ENCODE data around the gene ORAI2.

Gene ORAI2

GRCh38 chr7:102418592-102418991, 14.8 kb upstream of the ORAI2 start:
- CTCF ChIA-PET, result interaction anchor here (0.9 to 4.5 kb wide), 6 partner anchors 10 to 49 kb away, joined by 3 to 34 read pairs (median 3); no protein-coding TSS in a partner anchor
- DNase-seq (ENCODE audit: extremely low spot score), result no peak
- POLR2A ChIA-PET, result no interaction called here
- TF ChIP-seq CTCF (IDR thresholded peaks at IDR 0.05; ENCODE audit: control extremely low read depth, extremely low read depth, low read depth, missing control alignments), result no peak

- POLR2A ChIA-PET, result no interaction called here
- no peak for DNase-seq (ENCODE audit: extremely low spot score)
- CTCF ChIA-PET, result interaction anchor here (1.2 to 1.8 kb wide), 2 partner anchors 9 to 14 kb away, joined by 4 to 8 read pairs; no protein-coding TSS in a partner anchor
- no peak for TF ChIP-seq CTCF (IDR thresholded peaks at IDR 0.05; ENCODE audit: control extremely low read depth, extremely low read depth, low read depth, missing control alignments)
Measured at GRCh38 chr7:102421706-102422240, 11.6 kb upstream of the ORAI2 start.

GRCh38 chr7:102424129-102424551, 9.2 kb upstream of the ORAI2 start:
- no peak for TF ChIP-seq CTCF (IDR thresholded peaks at IDR 0.05; ENCODE audit: control extremely low read depth, extremely low read depth, low read depth, missing control alignments)
- CTCF ChIA-PET, result interaction anchor here (0.9 to 3.7 kb wide), 7 partner anchors 9 to 43 kb away, joined by 3 to 19 read pairs (median 7); partner anchors contain the start of genes ALKBH4 and LRWD1
- POLR2A ChIA-PET, result interaction anchor here (1.8 kb wide), 1 partner anchor 9 kb away, joined by 6 read pairs; no protein-coding TSS in a partner anchor
- peak; percentile 25 for DNase-seq (ENCODE audit: extremely low spot score)

- POLR2A ChIA-PET, result interaction anchor here (0.9 to 1.8 kb wide), 3 partner anchors 9 to 28 kb away, joined by 4 to 6 read pairs (median 6); partner anchors contain the start of gene PRKRIP1
Measured at GRCh38 chr7:102424787-102425218, 8.6 kb upstream of the ORAI2 start.

GRCh38 chr7:102425639-102426267, 7.6 kb upstream of the ORAI2 start:
- no peak for TF ChIP-seq CTCF (IDR thresholded peaks at IDR 0.05; ENCODE audit: control extremely low read depth, extremely low read depth, low read depth, missing control alignments)
- CTCF ChIA-PET, result interaction anchor here (0.6 to 3.7 kb wide), 11 partner anchors 9 to 136 kb away, joined by 3 to 19 read pairs (median 5); partner anchors contain the start of genes ALKBH4 and LRWD1
- POLR2A ChIA-PET, result interaction anchor here (0.6 to 1.8 kb wide), 5 partner anchors 10 to 444 kb away, joined by 3 to 6 read pairs (median 4); partner anchors contain the start of gene PRKRIP1
- DNase-seq (ENCODE audit: extremely low spot score), result peak; percentile 87

More at GRCh38 chr7:102424787-102425218, 8.6 kb upstream of the ORAI2 start:
- DNase-seq (ENCODE audit: extremely low spot score), result peak; percentile 55
- TF ChIP-seq CTCF (IDR thresholded peaks at IDR 0.05; ENCODE audit: control extremely low read depth, extremely low read depth, low read depth, missing control alignments), result no peak
- CTCF ChIA-PET, result interaction anchor here (1.6 to 3.7 kb wide), 7 partner anchors 9 to 42 kb away, joined by 5 to 19 read pairs (median 7); partner anchors contain the start of genes ALKBH4 and LRWD1

- ChIA-PET CTCF (interaction anchor here (0.9 to 3.7 kb wide), 8 partner anchors 9 to 137 kb away, joined by 4 to 19 read pairs (median 5); no protein-coding TSS in a partner anchor), POLR2A (interaction anchor here (1.6 kb wide), 1 partner anchor 16 kb away, joined by 6 read pairs; no protein-coding TSS in a partner anchor)
- peak; percentile 83 for DNase-seq (ENCODE audit: extremely low spot score)
- no peak for TF ChIP-seq CTCF (IDR thresholded peaks at IDR 0.05; ENCODE audit: control extremely low read depth, extremely low read depth, low read depth, missing control alignments)
Measured at GRCh38 chr7:102426268-102427018, 6.9 kb upstream of the ORAI2 start.
